GM19328 (cell line): ENCODE results near the gene PLK3.
A peak's percentile ranks its signal among the peaks of the same experiment; 100 is the strongest.
"Not testable (repeated sequence)": the region's sequence is repeated elsewhere in the genome, so short reads cannot be mapped to it uniquely, and the experiment has no call there.

Source experiments
- ATAC-seq: cut with Tn5 transposase; IDR thresholded peaks from one replicate; pipeline ENCODE4 v1.9.1; 2021; ENCODE audit warnings: mild to moderate bottlenecking, moderate library complexity; ENCODE audit not compliant: unreplicated experiment

Gene PLK3

DNA sequence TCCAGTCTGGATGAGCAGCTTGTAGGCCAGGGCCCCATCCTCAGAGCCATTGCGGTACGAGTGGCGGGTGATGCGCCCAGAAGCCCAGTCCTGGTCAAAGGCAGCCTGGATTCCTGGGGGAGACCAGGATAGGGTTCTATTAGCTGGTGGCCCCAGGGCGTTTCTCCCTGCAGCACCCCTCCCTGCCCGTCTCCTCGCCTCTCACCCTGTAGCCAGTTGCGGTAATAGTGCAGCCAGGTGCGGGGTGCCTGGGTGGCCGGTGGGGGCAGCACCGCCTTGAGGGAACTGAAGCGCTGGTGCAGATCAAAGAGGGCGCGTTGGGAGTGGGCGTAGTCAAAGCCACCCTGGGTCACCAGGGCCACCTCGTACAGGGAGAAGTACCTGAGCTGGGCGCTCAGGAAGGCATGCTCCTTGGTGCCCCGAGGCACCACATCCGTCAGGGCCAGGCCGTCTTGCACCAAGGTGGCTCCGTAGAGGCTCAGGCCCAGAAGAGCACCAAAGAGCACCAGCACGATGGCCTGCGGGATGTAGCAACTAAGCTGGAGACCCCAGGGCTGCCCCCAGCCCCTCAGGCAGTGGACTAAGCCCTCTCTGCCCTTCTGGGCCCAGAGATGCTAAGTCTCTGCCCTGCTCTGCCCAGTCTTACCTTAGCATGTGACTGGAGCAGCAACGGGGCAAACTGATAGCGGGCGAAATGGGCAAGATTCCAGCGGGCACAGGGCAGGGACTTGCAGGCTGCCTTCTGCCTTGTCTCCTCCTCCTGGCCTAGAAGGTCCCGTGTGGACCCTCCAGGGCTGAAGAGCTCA lies 27.2 kb downstream of the PLK3 start:
- ATAC-seq, result no peak

DNA sequence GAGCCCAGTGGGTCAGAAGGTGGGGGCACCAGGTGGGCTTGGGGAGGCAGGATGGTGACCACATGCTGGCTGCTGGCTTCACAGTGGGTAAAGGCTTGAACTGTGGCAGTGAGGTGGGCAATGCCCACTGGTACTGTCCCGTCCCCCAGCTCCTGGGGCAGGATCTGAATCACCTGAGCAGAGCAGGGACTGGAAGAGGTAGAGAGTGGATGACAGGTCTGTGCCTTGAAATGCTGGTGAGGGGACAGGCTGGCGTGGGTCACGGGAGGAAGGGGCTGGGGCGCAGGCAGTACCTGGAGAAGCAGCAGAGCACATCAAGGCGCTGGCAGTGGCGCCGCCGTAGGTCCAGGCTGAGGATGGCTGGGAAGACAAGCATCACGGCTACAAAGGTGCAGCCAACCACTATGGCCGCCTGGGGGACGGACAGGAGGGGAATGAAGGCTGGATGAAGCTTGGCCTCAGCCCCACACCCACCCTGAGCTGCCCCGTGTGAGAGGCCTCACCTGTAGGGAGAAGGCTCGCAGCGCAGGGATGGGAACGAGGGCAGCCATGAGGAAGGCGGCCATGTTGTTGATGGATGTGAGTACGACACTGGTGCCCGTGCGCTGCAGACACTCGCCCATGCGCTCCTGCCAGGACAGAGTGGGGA lies 27.9 kb downstream of the PLK3 start:
- no peak for ATAC-seq

GRCh38 chr1:44828841-44829440 lies 28.8 kb downstream of the PLK3 start:
- ATAC-seq, result no peak

DNA sequence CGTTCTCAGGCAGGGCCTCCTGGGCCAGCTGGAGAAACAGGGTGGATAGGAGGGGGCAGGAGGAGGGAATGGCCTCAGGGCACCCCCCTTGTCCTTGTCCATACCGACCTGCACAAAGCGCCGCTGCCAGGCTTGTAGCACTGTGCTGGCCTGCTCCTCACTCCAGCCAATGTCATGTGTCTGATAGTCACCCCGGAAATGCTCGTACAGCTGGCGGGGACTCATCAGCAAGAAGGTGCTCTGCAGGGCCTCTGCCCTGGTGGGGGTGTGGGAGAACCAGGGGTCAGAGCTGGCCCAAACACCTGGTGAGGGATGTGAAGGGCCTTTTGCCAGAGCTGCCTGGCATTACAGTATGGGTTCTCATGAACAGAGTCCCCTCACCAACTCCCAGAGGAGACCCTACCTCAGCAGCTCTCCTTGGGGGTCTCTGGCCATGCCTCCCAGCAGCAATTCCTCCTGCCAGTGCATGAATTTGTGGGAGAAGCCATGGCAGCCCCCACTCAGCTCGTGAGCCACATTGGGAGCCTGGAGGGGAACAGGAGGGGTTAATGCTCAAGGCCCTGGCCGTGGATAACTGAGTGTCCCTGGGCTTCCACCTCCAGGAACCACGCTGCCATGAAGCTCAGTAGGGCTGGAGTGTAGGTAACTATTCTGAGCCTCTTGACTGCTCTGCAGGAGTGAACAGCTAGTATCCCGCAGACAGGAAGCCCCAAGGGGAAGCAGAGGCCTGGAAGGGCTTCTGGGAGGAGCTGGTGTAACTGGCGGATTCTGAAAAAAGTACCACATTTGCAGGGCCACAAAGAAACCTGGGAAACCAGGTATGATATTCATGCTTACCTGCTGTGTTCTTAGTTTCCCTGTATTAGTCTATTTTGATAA lies 29.6 kb downstream of the PLK3 start:
- ATAC-seq, result no peak

- ATAC-seq, result no peak
Observed at GRCh38 chr1:44830900-44831304, 30.7 kb downstream of the PLK3 start.

DNA sequence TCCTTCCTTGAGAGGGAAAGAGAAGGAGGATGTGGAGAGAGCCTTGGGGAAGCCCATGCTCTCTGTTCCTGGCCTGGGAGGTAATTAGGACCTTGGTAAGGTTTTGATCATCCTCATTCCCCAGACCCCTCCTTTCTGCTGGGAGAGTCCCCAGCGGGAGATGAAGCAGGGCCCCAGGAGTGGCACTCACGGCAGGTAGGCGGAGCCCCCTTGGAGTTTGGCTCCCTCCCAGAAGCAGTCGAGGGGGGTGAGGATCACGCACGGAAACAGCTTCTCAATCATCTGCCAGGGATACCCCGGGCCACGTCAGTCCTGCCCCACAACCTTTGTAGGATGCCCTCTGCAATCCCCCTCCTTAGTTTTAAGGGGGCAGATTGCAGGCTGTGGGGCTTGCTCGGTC lies 31.3 kb downstream of the PLK3 start:
- ATAC-seq, result no peak

DNA sequence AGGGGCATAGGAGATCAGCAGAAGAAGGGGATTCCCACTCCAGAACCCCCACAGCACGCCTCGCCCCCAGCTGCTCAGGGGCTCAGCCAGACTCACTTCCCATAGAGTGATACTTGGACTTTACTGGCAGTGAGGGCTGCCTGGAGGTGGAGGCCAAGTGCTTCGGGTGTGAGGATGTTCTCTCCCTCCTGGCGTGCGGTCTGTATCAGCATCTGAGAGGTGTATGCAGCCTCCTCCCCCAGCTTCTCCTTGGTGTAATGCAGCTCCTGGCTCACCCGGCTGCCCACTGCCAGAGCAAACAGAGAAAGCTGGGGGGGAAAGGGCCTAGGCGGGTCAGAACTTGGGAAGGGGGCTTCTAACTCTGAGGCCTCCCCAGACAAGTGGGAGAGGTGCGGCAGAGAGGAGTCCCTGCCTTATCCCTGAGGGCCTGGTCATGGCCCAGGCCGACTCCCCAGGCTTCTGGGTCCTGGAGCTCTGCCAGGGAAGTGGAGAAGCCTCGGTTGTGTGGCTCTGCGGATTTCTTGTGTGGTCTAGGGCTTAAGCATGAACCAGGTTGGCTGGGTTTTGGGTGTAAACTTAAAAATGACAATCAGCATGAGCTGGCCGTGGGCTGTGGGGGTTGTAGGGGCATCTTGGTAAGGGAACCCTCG lies 32.0 kb downstream of the PLK3 start:
- ATAC-seq, result no peak

GRCh38 chr1:44834328-44834727 lies 34.2 kb downstream of the PLK3 start:
- no peak for ATAC-seq

DNA sequence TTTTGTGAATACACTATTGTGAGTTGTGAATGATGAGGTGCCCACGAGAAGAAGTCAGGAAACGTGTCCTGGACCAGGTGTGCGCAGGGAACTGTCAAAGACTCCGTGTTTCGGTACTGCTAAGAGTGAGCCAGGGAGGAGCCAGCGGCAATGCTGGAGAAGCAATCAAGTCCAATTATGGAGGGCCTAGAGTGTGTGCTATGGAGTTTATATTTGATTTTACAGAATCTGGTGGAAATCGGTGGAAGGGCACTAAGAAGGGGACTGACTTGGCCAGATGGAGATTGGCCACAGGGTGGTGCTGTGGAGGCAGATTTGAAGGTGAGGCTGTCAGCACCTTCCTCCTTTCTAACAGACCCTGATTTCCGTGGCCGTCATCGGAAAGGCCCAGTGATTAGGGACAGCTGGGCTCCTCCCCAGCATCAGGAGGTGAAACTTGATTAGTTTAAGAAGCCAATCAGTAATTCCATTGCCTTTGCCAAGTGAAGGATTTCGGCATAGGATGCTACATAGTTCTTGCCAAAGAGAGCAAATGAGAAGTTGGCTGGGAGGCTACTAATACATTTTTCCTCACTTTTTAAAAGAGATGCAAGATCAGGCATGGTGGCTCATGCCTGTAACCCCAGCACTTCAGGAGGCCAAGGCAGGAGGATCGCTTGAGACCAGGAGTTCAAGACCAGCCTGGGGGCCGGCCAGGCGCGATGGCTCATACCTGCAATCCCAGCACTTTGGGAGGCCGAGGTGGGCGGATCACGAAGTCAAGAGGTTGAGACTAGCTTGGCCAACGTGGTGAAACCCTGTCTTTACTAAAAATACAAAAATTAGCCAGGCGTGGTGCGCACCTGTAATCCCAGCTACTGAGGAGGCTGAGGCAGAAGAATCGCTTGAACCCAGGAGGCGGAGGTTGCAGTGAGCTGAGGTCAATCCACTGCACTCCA lies 35.8 kb downstream of the PLK3 start:
- peak; percentile 57 for ATAC-seq

DNA sequence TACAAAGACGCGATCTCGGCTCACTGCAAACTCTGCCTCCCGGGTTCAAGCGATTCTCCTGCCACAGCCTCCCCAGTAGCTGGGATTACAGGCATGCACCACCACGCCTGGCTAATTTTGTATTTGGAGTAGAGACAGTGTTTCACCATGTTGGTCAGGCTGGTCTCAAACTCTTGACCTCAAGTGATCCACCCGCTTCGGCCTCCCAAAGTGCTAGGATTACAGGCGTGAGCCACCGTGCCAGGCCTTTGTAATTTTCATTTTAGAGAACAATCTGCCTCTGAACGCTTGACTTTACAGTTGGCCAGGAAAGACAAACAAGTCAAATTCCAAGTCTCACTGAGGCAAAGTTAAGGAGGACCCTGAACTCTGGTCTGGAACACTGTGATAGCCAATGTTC lies 38.1 kb downstream of the PLK3 start:
- ATAC-seq, result not testable (repeated sequence)

DNA sequence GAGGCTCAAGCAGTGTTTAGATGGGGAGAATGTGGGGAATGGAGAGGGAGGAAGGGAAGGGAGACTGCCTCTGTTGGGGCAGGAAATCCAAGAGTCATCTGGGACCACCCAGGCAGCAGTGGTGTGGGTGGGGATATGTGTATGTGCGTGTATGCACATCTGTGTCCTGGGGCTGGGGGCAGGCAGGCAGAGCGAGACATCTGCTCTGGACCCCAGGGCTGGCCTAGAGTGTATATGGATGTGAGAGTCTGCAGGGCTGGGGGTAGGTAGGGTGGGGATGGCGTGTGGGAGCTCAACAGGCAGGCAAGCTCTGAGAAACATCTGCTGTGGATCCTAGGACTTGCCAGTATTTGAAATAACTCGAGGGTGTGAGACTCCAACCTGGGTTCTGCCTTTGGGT lies 39.4 kb downstream of the PLK3 start:
- no peak for ATAC-seq

GRCh38 chr1:44842486-44842861 lies 42.3 kb downstream of the PLK3 start:
- ATAC-seq, result no peak

DNA sequence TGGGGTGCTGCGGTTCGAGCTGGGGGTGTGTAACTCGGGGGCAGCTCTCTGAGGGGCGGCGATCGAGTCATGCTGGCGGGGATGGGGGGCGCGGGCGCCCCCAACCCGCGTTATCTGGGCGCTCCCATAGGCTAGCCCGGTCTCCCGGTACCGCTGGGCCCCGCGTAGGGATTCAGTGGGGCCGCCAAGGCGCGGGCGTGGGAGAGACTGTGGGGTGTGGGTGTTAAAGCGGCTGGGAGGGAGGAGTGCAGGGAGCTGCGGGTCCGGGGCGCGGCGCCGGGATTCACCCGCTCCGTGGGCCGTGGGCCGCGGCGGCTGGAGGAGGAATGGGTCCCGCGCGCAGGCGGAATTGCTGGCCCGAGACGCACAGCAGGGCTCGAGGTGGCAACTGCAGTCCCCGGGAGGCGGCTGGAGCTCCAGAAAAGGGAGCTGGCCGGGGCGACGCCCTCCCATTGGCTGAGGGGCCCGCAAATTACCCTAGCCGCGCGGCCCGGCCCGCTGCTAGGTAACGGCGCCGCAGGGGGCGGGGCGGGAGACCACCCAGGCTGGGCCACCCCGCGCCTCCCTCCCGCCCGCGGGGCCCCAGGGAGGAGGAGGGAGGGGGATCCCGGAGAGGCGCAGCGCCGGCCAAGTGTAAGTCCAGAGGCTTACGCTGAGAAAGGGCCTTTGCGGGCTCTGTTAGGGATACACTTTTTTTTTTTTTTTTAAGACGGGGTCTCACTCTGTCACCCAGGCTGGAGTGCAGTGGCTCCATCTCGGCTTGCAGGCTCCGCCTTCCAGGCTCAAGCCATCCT lies 42.9 kb downstream of the PLK3 start, which contains the start of gene PTCH2:
TSS of gene PTCH2 (minus strand) at position 392 of the 794 bp plus-strand sequence. CDS start at position 71, 321 bp downstream.
- ATAC-seq, result no peak

DNA sequence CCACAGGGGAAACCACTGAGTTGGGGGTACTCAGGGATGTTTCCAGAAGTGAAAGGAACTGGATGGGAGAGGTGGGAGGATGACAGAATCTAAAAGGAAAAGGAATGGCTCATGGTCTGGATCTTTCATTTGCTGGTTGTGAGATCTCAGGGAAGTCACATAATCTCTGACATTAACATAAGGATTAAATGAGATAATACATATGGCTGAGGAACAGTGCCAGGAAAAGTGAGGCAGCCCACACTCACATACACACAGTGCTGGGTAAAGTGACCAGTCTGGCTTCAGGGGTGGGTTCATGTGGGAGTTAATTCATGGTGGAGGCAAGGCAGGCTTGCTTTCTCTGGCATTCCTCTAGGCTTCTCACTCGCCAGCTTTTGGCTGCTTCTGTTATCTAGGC lies 46.8 kb downstream of the PLK3 start:
- ATAC-seq, result no peak

- no peak for ATAC-seq
Observed at GRCh38 chr1:44847845-44848244, 47.7 kb downstream of the PLK3 start.

DNA sequence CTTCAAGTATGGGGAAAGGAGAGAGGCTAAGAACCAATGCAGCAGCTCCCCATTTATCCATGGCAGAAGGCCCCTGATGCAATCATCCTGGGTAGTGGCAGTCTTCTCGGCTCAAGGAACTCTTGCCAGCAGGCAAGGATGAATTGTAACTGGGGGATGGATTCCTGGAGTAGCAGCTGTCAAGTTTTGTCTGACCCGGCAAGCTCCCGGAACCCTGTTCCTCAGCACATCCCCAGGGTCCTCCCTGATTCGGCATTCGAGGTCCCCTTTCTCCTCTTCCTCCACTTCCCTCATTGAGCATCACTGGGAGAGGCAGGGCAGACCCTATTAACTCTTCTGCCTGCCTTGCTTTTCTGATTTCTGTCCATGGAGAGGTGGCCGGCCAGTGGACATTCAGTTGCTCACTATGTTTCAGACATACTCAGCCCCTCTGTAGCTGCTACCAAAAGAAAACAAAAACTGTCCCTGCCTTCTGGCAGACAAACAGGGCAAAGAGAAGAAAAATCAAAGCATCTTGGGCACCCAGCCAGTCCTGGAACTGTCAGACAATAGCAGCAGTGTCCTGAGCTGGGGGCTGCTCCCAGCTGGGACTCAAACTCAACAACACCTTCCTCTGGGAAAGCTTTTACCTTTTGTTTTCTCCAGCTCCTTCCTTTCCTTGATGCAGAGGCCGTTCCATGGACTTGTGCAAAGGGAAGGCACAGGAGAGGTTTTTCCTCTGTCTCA lies 48.4 kb downstream of the PLK3 start:
- no peak for ATAC-seq

- no peak for ATAC-seq
Observed at GRCh38 chr1:44849575-44850132, 49.5 kb downstream of the PLK3 start.

GRCh38 chr1:44851308-44851707 lies 51.1 kb downstream of the PLK3 start:
- no peak for ATAC-seq
